Progenitor cell of endocrine pancreas (in vitro differentiated cells): ENCODE measurements around the gene APC2. TPM values are rescaled to one million over a fixed set of nuclear protein-coding genes. Genes with fewer than 3 reads are reported as not detected.

Experiments used
- DNase-seq: peaks from one replicate; pipeline ENCODE4 v3.0.0; 2021; ENCODE audit warnings: low spot score; ENCODE audit not compliant: unreplicated experiment
- H3K27ac Mint-ChIP-seq: 2 replicates; pipeline ENCODE4 v1.8.0; 2021; ENCODE audit warnings: mild to moderate bottlenecking, moderate library complexity, mixed read lengths
- H3K27me3 Mint-ChIP-seq: 2 replicates; pipeline ENCODE4 v1.8.0; 2021; ENCODE audit warnings: mixed read lengths
- H3K36me3 Mint-ChIP-seq: 2 replicates; pipeline ENCODE4 v1.8.0; 2022; ENCODE audit warnings: mixed read lengths; ENCODE audit not compliant: insufficient read depth
- H3K4me1 Mint-ChIP-seq: 2 replicates; pipeline ENCODE4 v1.8.0; 2021; ENCODE audit warnings: low read depth, mixed read lengths
- H3K4me3 Mint-ChIP-seq: 2 replicates; pipeline ENCODE4 v1.8.0; 2021; ENCODE audit warnings: low read depth, mild to moderate bottlenecking, moderate library complexity, mixed read lengths
- H3K9me3 Mint-ChIP-seq: 2 replicates; pipeline ENCODE4 v1.8.0; 2021; ENCODE audit warnings: low read depth, mixed read lengths
- CTCF ChIP-seq: fragments of 200-600 bp; sonication (generic); IDR thresholded peaks from one replicate; pipeline ENCODE4 v1.5.0; 2021; ENCODE audit warnings: antibody characterized with exemption, mild to moderate bottlenecking; ENCODE audit not compliant: unreplicated experiment
- total RNA-seq: library from RNA; stranded (reverse); gene quantifications from 2 replicates; pipeline ENCODE4 v1.2.1, GENCODE V29; 2021

Gene APC2
- total RNA-seq, 1 donor from 2014 or later: 5.8 TPM

GRCh38 chr19:1520203-1520780 is 70.4 kb downstream of the APC2 start:
- Mint-ChIP-seq H3K36me3 (no peaks in the 10 kb centered on the region), H3K4me1 (peaks cover 4% of the 10 kb centered on the region), H3K4me3 (no peak overlapping the region), H3K27me3 (peaks cover 57% of the 10 kb centered on the region), H3K27ac (no peak overlapping the region), H3K9me3 (no peaks in the 10 kb centered on the region)
- no peak for DNase-seq
- TF ChIP-seq CTCF: no peak

GRCh38 chr19:1521636-1522035 is 71.7 kb downstream of the APC2 start:
- Mint-ChIP-seq H3K9me3 (no peaks in the 10 kb centered on the region), H3K4me3 (no peak overlapping the region), H3K27me3 (peaks cover 61% of the 10 kb centered on the region), H3K36me3 (no peaks in the 10 kb centered on the region), H3K4me1 (peaks cover 4% of the 10 kb centered on the region), H3K27ac (no peak overlapping the region)
- no peak for DNase-seq
- no peak for TF ChIP-seq CTCF

GRCh38 chr19:1522061-1522460 is 72.1 kb downstream of the APC2 start:
- no peak overlapping the region for H3K27ac Mint-ChIP-seq
- no peak overlapping the region for H3K4me3 Mint-ChIP-seq
- H3K27me3 Mint-ChIP-seq: peaks cover 59% of the 10 kb centered on the region
- no peak for TF ChIP-seq CTCF
- DNase-seq: no peak
- H3K4me1 Mint-ChIP-seq: peaks cover 4% of the 10 kb centered on the region
- H3K9me3 Mint-ChIP-seq: no peaks in the 10 kb centered on the region
- no peaks in the 10 kb centered on the region for H3K36me3 Mint-ChIP-seq

- no peak for DNase-seq
- no peak overlapping the region for H3K27ac Mint-ChIP-seq
- H3K9me3 Mint-ChIP-seq: no peaks in the 10 kb centered on the region
- peaks cover 4% of the 10 kb centered on the region for H3K4me1 Mint-ChIP-seq
- H3K4me3 Mint-ChIP-seq: no peak overlapping the region
- peaks cover 64% of the 10 kb centered on the region for H3K27me3 Mint-ChIP-seq
- no peak for TF ChIP-seq CTCF
- H3K36me3 Mint-ChIP-seq: no peaks in the 10 kb centered on the region
Observed at GRCh38 chr19:1522838-1523237, 72.9 kb downstream of the APC2 start.

Other genes starting within 250 kb of the APC2 start
- 59.3 and 61.5 TPM in 2 replicates for gene STK11, start 244.3 kb upstream of the APC2 start, total RNA-seq
- gene CBARP, start 212.1 kb upstream of the APC2 start, total RNA-seq: 12.4 and 13.0 TPM in 2 replicates
- gene ATP5F1D, start 208.4 kb upstream of the APC2 start, total RNA-seq: 107 and 117 TPM in 2 replicates
- 187 and 193 TPM in 2 replicates for gene MIDN, start 201.5 kb upstream of the APC2 start, total RNA-seq
- gene CIRBP, start 180.8 kb upstream of the APC2 start, total RNA-seq: 462 and 465 TPM in 2 replicates
- gene FAM174C, start 174.6 kb upstream of the APC2 start, total RNA-seq: 30.0 and 31.8 TPM in 2 replicates
- 23.8 and 26.5 TPM in 2 replicates for gene EFNA2, start 164.2 kb upstream of the APC2 start, total RNA-seq
- 56.8 and 62.4 TPM in 2 replicates for gene NDUFS7, start 66.2 kb upstream of the APC2 start, total RNA-seq
- 47.0 and 48.5 TPM in 2 replicates for gene GAMT, start 48.6 kb upstream of the APC2 start, total RNA-seq
- 131 and 136 TPM in 2 replicates for gene DAZAP1, start 42.5 kb upstream of the APC2 start, total RNA-seq
- 917 and 938 TPM in 2 replicates for gene RPS15, start 11.7 kb upstream of the APC2 start, total RNA-seq
- gene C19orf25, start 29.1 kb downstream of the APC2 start, total RNA-seq: 31.3 and 36.0 TPM in 2 replicates
- 32.9 and 37.7 TPM in 2 replicates for gene PCSK4, start 40.2 kb downstream of the APC2 start, total RNA-seq
- 16.0 and 16.6 TPM in 2 replicates for gene REEP6, start 41.1 kb downstream of the APC2 start, total RNA-seq
- 2.3 and 4.8 TPM in 2 replicates for gene ADAMTSL5, start 62.9 kb downstream of the APC2 start, total RNA-seq
- gene PLK5, start 74.0 kb downstream of the APC2 start, total RNA-seq: 0.26 and 0.38 TPM in 2 replicates
- 119 and 124 TPM in 2 replicates for gene MEX3D, start 118.2 kb downstream of the APC2 start, total RNA-seq
- 131 and 133 TPM in 2 replicates for gene MBD3, start 142.7 kb downstream of the APC2 start, total RNA-seq
- 156 and 171 TPM in 2 replicates for gene UQCR11, start 155.3 kb downstream of the APC2 start, total RNA-seq
- gene TCF3, start 202.5 kb downstream of the APC2 start, total RNA-seq: 318 and 334 TPM in 2 replicates